Fibroblast of lung (primary cell): ENCODE measurements around the gene ZCCHC4.
"Not testable (repeated sequence)": the region's sequence is repeated elsewhere in the genome, so short reads cannot be mapped to it uniquely, and the experiment has no call there.

Source experiments
- EZH2 ChIP-seq: IDR thresholded peaks from 2 replicates; pipeline ENCODE4 v1.5.1; 2012; ENCODE audit warnings: low read length, control low read depth, mild to moderate bottlenecking; ENCODE audit errors: missing control alignments
- TF ChIP-seq, protein P1 (sequence below), 2 donors: IDR thresholded peaks in 1 of 2; conservative IDR thresholded peaks in 1 of 2; 1 replicate in 1 of 2; 2 replicates in 1 of 2; pipeline ENCODE4 v1.5.1; 2011 to 2012; ENCODE audit warnings: low read length in 2 of 2, control low read depth in 1 of 2, inconsistent platforms in 1 of 2, low read depth in 1 of 2, mild to moderate bottlenecking in 1 of 2

DNA sequence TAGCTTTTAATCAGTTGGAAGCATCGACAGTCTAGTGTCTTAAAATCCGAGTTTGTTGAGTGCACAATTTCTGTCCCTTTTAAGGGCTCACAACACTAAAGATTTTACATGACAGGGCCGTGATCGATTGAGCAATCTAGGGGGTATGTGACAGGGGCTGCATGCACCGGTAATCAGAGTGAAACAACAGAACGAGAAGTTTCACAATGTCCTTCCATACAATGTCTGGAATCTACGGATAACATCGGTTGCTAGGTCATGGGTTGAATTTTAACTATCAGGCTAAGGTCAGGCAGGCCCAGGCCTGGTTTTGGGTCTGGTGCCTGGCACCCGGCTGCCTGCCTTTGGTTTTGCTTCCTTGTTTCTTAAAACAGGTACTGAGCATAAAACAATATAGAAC, 60.0 kb downstream of the ZCCHC4 start:
- TF ChIP-seq, protein P1, sequence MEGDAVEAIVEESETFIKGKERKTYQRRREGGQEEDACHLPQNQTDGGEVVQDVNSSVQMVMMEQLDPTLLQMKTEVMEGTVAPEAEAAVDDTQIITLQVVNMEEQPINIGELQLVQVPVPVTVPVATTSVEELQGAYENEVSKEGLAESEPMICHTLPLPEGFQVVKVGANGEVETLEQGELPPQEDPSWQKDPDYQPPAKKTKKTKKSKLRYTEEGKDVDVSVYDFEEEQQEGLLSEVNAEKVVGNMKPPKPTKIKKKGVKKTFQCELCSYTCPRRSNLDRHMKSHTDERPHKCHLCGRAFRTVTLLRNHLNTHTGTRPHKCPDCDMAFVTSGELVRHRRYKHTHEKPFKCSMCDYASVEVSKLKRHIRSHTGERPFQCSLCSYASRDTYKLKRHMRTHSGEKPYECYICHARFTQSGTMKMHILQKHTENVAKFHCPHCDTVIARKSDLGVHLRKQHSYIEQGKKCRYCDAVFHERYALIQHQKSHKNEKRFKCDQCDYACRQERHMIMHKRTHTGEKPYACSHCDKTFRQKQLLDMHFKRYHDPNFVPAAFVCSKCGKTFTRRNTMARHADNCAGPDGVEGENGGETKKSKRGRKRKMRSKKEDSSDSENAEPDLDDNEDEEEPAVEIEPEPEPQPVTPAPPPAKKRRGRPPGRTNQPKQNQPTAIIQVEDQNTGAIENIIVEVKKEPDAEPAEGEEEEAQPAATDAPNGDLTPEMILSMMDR (conservative IDR thresholded peaks at IDR 0.05 in 1 of 2, IDR thresholded peaks at IDR 0.05 in 1 of 2; ENCODE audit: low read depth in 1 of 2, low read length in 2 of 2), result not testable (repeated sequence)
- TF ChIP-seq EZH2, result not testable (repeated sequence)
